NCI-H82 treated with DMSO at 0.1 percent for 48 hours (cell line): Measurements from ENCODE around the gene PRSS56.
A peak's percentile ranks its signal among the peaks of the same experiment; 100 is the strongest.

Source experiments
- DNase-seq: peaks from one replicate; lab custom pipeline; 2025; ENCODE audit not compliant: unreplicated experiment; lab: John Stamatoyannopoulos, UW

Gene PRSS56

DNA sequence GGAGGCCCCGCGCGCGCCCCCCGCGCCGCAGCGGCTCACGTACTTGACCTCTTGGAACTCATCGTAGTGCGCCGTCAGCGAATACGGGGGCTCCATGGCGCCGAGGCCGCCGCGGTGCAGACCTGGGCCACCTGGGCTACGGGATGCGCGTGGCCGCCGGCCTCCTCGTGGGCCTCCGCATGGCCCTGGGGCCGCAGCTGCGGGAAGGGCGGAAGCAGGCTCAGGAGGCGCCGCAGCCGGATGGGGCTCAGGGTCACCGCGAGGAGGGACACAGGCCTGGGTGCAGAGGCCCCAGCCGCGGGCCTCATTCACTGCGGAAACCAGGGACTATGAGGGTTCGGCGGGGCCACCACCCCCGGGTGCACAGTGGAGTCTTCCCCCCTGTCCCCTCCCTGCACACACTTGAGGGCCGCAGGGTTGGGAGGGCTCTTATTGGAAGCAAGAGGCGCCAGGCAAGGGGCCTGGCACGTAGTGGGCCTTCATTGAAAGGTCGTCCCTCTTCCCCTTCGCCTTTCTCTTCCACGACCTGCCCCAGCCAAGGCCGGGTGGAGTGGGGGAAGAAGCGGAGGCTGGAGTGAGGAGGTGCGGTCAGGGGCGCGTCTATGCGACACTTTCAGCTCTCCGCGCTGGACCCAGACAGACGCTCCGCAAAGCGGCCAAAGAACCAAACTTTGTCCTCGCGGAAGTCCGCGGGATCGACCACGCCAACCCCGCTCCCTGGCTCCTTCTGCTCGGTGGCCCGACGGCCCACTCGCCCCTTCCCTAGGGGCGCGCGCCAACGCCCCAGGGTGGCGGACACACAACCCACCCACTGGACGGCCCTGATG, 33.4 kb upstream of the PRSS56 start:
- DNase-seq: no peak

DNA sequence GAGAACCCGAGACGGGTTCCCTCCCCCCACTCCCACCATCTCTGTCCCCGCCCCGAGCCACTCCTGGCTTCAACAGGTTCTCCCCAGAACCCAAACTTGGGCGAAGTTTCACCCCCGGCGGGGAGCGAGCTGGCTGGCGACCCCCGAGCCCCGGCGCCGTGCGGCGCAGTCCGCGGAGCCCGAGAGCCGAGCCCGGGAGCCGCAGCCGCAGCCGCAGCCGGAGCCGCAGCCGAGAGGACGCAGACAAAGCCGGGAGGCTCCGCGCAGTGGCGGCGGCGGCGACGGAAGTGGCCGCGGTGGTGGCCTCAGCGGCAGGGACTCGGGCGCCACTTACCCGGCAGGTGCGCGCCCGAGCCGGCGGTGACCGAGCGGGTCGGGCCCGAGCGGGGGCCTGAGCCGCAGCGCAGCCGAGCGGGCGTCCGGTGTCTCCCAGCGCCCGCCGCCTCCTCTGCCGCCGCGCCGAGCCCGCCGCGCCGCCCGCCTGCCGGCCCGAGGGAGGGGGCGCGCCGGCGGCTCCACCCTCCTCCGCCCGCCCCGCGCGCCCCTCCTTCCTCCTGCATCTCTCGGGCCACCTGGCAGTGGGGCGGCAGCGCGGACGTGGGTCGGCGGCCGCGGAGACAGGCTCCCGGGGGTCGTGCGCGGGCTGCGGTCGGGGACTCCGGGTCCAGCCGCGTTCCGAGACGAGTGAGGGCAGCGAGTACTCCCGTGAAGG, 32.6 kb upstream of the PRSS56 start, which contains the start of gene ECEL1:
ECEL1 (minus strand) TSS at position 450 of the 712 bp plus-strand sequence. CDS start 1,181 bp downstream, outside the sequence.
- DNase-seq: no peak

DNA sequence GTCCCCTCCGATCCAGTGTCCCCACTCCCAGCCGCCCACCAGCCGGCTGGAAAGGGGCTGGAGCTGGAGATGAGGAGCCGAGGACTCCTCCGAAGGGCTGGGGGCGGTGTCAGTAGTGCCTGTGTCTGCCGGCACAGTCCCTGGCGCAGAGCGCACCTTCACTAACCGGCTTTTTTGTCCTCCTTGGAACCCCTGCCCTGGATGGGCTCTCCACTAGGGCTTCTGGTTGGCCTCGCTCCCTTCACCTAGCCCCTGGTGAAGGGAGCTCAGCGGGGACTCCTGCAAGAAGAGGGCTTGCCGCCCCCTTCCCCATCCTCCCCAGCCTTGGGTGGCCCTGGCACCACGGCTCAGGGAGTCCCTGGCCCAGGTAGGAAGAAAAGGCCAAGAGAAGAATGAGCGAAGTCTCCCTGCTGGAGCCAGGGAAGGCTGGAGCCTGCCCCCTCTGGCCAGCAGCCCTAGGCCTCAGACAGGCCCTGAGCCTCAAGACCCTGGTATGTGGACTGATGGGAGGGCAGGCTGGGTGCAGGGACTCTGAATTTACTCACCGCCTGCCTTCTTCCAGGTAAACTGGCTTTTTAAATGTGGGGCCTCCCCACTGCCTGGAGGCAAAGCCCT, 32.0 kb upstream of the PRSS56 start:
- no peak for DNase-seq

DNA sequence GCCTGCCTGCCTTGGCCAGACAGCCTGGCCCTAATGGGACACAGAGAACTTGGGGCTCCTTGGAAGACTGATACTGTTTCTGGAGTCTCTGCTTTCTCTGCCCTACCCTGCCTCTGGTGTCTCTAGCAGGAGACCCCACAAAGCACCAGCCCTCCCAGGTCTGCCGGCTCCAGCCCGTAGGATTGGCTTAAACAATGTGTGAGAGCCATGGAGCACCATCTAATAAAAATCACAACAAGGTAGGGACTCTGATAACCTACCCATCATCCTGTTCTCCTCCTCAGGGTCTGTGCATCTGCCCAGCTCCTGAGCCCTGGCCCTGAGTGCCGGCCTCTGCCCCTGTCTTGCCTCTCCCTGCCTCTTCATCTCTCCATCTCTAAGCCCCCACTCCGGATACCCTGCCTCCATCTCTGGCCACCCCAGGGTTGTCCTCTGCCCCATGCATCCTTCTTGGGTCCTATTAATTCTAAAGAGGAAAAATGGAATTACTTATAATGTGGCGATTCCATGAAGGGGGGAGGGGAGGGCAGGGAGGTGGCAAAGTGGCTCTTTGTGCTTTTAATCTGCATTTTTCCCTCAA, 31.4 kb upstream of the PRSS56 start:
- DNase-seq: no peak

DNA sequence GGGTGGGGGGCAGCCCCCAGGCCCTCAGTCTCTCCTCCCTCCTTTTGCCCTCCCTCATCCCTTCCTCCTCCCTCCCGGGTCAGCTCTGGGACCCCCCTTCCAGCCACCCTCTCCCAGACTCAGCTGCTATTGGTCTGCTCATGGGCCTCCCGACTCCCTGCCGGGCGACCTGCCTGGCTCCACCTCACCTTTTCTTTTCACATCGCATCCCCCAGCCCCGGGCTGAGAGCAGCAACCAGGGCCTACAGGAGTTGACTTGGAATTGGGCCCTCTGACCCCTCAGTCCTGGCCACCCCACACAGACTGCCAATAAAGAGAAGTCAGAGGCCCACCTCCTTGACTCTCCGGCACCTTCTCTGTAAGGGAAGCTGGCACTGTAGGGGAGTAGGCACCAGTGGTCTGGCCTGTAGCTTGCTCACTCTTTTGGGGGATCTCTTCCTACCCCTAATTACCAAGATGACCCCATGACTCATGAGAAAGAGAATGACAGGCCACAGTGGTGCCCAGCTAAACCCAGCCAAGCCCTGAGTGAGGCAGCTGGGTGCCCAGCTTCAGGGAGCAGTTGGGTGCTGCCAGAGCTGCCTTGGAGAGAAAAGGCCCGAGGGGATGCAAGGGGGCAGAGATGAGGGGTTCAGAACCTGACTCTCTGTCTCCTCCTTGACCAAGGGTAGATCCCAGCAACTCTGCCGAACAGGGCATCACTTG, 30.5 kb upstream of the PRSS56 start:
- DNase-seq: no peak

DNA sequence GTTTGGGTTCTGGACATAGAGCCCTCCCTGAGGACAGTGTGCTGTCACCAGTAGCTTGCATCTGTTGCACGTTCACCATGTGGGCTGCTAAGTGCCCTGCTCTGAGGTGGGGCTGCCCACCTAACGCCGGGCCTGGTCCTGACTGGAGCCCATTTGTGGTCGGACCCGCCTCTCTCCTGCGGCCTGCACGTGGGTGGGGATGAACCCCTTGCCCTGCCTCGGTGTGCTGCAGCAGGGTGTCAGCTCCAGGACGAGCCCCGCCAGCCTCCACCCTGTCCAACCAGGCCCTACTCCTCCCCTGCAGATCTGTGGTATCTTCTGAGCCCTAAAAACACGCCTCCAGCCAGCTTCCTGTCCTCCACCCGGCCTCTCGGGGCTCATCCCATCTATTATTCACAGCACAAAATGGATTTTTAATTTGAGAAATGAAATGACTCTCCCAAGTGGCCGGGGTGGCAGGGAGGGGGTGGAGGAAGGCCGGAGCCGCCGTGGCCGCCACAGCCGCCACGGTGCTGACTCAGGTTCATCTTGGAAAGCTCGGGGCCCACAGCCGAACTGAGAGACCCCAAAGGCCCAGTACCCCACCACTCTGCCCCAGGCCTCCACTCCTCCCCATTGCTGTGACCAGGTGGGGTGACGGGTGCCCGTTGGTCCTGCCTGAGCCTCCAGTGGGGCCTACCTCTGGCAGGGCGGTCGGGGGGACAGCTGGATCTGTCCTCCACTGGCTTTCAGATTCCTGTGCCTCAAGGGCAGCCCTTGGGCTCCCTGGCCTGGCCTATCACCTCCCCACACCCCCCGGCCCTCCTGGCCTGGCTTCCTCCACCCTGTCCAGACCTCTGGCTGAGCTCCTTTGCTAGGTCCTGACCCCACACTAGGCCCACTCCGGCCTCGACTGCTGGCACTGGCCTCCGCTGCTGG, 29.7 kb upstream of the PRSS56 start:
- DNase-seq: no peak

DNA sequence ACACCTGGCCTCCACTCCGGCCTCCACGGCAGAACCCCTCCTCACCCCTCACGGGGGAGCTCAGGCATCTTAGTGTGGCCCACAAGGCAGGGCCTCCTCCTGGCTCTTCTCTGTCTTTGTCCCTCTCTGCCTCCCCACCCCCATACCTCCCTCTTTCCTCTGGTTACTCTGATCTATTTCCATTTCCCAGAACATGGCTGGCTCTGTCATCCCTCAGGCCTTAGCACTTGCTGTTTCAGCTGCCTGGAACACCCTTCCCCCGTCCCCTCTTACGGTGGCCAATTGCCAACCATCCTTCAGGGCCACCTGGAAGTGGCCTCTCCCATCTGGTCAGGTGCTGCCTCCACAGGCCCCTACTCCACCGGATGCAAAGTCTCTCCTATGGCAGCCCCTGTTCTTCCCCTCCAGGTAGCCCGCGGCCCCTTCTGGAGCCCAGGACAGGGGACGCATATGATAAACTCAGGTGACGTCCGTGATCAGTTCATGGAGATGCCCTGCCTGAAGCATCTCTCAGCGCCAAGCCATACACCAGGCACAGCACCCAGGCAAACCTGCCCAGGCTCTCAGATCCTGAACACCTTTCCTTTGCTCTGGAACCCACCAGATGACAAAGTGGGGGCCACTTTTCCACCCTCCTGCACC, 28.9 kb upstream of the PRSS56 start:
- no peak for DNase-seq

DNA sequence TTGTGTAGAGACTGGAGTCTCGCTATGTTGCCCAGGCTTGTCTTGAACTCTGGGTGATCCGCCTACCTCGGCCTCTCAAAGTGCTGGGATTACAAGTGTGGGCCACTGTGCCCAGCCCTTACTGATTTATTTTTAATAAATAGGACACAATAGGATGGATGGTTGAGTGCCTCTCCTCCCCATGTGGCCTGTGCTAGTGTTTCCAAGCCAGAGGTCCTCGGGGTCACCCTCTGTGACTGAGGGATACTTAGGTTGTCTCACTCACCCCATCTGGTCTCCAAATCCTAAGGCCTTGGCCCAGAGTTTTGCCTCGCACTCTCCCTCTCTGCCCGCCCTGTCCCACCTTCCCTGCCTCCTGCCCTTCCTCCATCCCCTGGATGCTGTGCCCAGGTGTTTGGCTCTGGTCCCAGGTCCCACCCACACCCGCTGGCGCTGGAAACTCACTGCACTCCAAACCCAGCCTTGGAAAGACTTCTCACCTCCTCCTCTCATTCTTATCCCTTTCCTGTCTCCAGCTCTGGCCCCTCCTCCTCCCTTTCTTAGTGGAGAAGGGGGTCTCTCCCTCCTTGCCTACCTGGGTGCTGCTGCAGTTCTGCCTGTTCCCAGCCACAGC, 27.8 kb upstream of the PRSS56 start:
- DNase-seq: no peak

DNA sequence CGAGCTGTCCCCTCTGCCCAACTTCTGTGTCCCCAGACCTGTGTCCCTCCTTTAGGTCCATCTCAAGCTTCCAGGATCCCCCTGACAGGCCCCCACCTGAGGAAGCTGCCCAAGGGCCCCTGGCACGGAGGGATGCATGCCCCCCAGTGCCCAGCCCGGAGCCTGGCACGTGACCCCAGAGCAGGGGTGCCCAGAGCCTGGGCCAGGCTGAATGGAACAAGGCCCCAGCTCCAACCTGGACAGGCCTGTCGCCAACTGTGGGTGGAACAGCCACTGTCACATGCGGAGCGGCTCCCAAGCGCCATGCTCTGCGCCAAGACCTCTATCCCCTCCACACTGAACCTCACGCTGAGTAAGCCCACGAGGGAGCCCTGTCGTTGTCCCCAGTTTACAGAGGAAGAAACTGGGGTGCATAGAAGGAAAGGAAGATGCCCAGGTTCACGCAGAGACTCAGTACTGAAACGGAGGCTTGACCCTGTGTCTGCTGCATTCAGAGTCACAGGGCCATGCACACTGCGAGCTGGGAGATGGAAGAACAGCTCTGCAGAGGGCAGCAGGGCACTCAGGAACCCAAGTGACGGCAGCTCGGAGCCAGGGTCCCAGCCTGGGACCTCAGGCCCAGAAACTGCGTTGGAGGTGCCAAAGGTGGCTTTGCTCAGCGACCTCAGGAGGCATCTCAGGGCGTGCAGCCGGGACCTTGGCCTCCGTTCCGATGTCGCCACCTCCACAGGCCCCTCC, 27.1 kb upstream of the PRSS56 start:
- no peak for DNase-seq

DNA sequence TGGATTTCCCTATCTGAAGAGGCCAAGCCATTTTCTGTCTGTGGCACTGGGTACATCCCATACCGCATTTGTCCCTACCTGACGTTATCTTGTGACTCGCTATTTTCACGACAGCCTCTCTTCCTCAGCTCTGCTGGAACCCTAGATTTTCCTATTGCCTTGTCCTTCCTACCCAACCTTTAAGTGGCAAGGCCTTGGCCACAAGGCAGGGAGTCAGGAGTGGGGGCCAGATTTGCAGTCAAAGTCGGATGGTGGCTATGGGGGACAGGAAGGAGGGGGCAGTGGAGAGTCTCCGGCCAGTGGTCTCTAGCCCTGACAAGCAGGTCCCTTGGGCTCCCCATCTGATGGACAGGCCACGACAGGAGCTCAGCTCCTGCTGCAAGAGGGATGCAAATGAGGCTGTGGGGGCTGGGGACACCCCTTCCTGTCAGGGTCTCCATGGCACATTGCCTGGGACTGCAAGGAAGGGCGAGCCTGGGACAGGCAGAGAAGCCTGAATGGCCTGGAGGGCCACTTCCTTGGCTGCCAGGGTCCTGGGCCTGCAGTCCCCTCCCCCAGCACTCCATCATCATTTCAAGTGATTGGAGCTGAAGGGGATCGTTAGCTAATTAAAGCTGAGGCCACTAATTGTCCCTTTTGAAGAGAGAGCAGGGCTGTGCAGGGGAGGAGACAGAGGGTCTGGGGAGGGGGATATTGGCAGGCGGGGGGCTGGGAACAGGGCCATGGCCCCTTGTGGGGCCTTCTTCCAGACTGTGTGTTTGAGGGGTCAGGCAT, 26.3 kb upstream of the PRSS56 start:
- no peak for DNase-seq

DNA sequence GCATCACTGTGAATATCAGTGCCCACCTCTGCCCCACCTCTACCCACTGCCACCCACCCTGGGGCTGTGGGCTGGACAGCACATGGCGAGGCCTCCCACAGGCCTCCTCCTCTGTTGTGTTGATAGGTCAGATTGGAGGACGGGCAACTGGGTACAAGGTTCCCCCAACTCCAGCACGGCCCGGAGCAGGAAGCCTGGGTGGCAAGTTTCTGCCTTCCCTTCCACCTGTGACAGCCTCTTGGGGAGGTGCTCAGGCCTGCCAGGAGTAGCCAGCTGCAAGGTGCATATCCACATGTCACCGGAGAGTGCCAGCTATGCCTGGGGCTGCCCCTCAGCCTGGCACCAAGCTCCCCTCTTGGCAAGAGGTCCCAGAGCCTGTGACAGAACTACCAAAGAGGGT, 25.6 kb upstream of the PRSS56 start:
- no peak for DNase-seq

DNA sequence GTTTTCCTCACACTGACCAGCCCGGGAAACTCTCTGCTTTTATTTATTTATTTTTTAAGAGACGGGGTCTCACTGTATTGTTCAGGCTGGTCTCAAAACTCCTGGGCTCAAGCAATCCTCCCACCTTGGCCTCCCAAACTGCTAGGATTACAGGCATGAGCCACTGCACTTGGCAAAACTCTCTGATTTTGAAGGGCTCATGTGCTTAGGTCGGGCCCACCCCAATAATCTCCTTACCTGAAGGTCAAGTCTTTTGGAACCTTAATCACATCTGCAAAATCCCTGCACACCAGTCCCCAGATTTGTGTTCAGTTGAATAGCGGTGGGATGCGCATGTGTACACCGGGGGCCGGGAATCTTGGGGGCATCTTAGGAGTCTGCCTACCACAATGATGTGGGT, 24.9 kb upstream of the PRSS56 start:
- no peak for DNase-seq

DNA sequence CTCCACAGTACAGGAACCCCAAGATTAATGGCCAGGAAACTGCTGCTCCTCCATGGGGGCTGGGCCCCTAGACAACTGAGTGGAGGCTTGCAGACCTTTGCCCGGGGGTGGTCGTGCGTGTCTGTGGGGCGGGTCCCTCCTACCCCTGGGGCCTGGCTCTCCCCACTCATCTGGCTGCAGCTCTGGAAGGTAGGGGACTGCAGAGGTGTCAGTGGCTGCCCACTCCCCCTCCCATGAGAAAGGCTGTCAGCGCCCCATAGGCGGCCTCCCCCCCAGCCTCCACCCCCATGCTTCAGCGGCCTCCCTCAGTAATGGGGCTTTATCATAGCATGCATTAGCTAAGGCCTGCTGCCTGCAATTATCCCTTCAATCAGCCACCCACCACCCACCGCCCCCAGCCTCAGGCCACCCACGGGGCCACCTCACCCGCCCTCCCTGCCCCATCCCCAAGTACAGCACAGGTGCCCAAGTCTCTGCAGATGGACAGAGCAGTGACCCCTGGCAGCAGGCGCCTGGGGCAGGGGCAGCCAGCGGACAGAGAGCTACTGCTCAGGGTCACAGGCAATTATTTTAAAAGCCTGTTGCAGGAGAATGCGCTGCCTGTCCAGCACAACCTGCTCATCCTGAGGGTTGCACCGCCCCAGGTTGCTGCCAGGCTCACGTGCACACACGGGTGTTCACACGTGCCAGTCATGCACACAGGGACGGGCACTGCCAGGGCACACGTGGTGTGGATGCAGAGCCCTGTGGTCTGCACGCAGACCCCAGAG, 23.5 kb upstream of the PRSS56 start:
- DNase-seq: no peak

DNA sequence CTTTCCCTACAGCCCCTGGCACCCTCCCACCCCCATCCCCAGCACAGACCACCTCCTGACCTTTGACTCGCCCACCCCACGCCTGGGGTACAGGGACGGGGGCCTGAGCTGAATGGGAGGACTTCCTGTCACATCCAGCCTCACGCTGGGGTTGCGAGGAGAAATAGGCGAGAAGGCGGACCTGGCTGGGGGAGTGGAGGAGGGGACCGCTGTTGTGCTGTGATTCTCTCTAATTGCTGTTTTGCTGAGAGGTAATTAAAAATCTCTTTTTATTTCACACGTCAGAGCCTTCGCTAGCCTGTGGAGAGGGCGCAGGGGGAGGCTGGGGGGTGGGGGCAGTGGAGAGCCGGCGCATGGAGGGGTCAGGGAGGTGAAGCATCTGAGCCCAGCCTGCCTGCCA, 22.8 kb upstream of the PRSS56 start:
- DNase-seq: no peak

DNA sequence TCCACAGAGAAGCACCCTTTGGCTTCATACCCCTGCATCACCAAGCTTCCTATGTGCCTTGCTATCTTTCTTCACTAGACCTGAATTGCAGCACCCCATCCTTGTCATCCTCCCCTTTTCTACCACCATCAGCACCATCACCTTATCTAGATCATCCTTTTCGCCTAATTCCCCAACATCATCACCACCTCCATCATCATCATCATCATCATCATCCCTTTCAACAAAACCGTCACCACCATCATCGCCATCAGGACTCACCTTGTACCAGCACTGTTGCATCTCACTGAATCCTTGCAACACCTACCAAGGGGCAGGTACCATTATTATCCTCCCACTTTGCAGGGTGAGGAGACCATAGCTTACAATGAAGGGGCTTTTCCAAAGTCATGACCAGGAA, 21.7 kb upstream of the PRSS56 start:
- no peak for DNase-seq

DNA sequence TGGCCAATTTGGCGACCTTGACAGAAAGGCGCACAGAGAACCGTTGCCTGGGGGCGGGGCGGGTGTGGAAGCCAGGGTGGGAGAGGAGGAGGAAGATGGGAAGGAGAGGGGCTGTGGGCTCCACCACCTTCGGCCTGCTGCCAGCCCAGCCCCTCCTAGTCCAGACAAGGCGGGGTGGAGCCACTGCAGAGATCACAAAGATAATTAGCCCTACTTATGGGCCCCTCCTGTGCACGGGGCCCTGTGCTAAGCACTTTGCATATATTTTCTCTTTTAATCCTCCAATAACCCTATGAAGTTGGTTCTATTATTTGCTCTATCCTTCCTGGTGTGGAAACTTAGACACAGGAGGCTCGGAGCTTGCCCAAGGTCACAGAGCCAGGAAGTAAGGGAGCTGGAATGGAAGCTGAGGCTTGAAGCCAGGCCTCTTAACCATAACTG, 18.8 kb upstream of the PRSS56 start:
- peak; percentile 74 for DNase-seq
